ENCODE results near the gene TOMM7.

GRCh38 chr7:22809902-22810642 lies 12.6 kb downstream of the TOMM7 start:
- TF ChIP-seq CTCF (IDR thresholded peaks at IDR 0.05 in 8 of 11, conservative IDR thresholded peaks at IDR 0.05 in 3 of 11) = no peak
- TF ChIP-seq POLR2A (IDR thresholded peaks at IDR 0.05) = no peak
- no peak for TF ChIP-seq POLR2AphosphoS5 (IDR thresholded peaks at IDR 0.05)

Data from spleen (tissue), 7 donors.